Right kidney (tissue), 9 donors: ENCODE results near the gene LMAN1L.

Source experiments
- DNase-seq: peaks from one replicate; pipeline ENCODE4 v3.0.0-alpha.2; 2016
- long read RNA-seq, 8 donors: transcript quantifications; one replicate each; lab custom pipeline, GENCODE V29; 2026

Gene LMAN1L
- long read RNA-seq, donor 1: 0 reads
- long read RNA-seq, donor 2: 0 reads
- long read RNA-seq, donor 3: 0 reads
- long read RNA-seq, donor 4: 0 reads
- long read RNA-seq, donor 5: 0 reads
- long read RNA-seq, donor 6: 0 reads
- long read RNA-seq, donor 7: 0 reads
- long read RNA-seq, donor 8: 0 reads

DNA sequence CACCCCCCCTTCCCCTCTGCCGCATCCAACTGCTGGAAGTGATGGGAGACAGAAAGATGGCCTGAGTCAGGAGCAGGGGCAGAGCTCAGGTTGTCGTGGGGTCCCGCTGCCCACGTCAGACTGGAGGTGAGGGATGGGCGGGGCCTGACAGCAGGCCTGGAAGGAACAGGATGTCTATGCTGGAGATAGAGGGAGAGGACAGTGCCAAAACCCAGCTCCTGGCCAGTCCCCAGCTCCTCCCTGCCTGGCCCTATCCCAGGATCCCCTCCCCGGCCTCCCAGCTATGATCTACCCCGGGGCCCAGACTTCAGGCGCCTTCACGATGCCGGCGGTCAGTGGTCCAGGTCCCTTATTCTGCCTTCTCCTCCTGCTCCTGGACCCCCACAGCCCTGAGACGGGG is at the start of gene LMAN1L:
LMAN1L (plus strand) TSS at position 303 of the 400 bp plus-strand sequence; CDS start at position 323, 20 bp downstream.
- no peak for DNase-seq

DNA sequence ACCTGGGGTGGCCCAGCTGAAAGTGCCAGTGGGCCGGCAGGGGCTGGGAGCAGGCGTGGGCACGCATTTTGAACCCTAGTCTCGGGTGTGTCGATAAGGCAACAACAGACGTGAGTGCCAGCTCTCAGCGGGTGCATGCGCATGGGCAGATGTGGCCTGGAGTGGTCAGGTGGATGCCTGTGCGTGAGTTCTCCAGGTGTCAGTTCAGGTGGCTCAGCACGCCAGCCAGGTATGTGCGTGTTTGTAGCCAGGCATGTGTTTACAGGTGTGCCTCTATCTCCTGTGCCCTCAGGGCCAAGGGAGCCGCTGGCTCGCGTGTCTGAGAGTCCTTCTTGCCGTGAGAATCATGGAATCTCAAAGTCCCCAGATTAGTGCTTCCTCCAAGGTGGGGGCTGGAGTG is 49.2 kb upstream of the LMAN1L start:
- no peak for DNase-seq

DNA sequence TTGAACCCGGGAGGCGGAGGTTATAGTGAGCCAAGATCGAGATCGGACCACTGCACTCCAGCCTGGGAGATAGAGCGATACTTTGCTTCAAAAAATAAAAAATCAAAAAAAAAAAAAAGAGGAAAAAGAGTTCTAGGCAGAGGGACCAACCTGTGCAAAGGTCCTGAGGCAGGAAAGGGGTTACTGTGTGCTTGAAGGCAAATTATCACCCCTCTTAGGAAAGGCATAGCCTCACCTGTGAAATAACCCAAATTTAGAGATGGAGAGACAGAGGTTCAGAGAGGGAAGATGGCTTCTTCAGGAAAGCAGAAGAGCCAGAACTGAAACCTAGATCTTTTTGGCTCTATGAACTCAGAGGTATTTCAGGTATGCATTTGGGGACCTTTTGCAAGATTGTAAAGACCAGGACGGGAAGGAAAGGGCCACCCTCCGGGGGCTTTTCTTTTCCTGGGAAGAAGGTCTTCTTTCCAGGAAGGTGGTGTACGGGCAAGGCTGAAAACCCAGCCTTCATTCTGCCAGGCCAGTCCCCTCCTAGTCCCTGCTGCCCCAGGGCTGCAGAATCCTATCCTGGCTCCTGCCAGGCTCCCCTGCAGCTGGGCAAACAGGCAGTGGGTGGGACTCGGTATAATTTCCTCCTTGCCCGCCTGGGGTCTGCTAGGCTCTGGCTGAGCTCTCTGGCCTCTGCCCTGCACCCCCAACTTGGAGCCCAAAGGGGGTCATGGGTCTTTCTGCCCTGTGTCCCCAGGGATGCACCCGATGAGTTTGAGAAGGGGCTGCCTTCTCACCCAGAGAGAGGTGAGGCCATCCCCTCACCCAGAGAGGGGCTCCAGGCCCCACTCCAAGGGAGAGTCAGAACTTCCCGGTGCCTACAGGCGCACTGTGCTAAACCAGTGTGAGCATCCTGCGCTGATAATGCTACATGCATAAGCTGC is 45.2 kb upstream of the LMAN1L start:
- no peak for DNase-seq

DNA sequence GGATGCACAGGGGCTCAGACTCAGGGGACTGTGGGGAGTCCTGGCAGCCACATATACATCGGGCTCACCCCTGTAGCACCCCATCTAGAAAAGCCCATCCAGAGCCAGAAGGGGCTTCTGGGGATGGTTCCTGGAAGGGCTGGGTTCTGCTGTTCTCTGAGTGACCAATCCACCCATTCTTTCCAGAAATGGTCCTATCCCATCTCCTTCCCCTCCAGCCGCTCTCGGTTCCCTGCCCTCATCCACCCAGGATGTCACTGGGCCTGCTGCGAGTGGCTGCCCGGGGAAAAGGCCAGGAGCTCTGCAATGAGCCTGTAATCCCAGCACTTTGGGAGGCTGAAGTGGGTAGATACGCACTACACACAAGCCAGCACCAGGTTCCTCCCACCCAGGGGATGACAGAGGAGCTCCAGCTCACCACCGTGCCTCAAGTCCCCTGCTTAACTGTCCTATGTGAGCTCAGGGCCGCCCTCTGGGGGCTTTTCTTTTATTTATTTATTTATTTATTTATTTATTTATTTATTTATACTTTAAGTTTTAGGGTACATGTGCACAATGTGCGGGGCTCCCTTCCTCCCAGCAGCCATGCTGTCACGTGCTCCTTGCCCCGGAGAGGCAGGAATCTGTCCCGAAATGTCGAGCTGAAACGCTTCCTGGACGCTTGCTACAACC is 44.4 kb upstream of the LMAN1L start:
- DNase-seq: no peak

DNA sequence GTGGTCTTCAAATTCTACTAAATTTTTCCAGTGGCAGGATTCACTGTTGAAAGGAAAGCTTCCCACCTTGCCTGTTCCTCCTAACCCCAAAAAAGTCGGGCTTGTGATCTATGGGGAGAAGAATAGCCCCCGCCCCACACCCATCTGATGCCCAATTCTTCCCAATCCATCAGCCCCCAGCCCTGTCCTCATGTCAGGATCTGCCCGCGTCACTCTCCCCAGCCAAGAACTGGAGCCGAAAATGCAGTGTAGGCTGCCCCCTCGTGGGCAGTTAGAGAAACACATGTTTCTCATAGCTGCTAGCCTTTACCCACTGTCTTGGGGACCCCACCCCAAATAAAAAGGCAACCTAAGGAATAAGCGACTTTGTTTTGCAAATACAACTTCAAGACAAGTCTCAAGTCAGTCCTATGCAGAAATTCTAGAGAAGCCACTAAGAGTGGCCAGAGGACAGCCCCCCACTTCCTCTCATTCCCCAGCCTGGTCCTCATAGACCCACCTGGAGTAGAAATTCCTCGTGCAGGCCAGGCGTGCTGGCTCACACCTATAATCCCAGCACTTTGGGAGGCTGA is 43.8 kb upstream of the LMAN1L start:
- peak; percentile 66 for DNase-seq

DNA sequence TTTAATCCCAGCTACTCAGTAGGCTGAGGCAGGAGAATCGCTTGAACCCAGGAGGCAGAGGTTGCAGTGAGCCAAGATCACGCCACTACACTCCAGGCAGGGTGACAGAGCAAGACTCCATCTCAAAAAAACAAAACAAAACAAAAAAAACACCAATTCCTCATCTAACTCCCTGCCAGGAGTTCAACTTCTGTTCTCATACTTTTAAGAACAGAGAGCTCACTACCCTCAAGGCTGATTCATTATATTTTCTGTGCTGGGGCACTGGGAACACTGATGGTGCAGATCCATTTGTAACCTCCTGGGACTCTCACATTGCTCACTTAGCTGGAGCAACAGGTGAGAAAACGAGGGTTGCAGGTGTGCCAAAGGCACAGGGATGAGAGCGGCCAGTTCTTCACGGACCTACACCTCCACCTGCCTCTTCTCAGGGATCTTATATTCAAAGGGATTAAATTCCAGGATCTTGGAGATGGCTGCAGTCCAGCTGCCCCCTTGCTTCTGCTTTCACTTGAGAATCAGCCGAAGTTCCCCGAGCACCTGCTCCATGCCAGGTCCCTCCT is 43.1 kb upstream of the LMAN1L start:
- no peak for DNase-seq

DNA sequence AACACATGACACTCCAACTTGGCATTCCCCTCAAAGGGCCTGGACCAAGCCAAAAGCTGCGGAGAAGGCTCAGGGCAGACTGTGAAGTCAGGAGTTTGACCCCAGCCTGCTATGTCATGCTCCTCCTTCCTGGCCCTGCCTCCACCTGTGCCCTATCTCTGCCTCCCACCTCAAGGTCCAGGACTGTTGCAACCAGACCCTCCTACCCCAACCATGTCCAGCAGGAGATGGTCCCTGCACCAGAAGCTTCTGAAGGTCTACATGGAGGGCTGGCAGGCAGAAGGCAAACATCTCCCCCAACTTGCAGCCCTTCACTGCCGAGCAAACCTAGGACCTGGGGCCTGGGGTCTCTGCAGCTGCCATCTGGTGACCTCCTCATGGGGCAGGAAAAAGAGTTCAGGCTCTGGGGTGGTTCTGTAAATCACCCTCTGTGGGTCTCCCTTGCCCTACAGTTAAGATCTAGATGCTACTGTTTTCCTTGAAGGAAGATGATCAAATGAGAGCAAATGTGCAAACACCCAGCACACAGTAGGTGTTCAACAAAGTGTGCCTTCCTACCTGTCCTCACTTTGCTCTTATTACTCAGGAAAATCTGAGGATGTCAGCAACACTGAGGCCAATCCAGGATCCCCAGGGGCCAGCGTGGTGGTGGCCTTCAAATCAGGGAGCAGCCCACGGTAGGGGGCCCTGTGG is 42.3 kb upstream of the LMAN1L start:
- no peak for DNase-seq

DNA sequence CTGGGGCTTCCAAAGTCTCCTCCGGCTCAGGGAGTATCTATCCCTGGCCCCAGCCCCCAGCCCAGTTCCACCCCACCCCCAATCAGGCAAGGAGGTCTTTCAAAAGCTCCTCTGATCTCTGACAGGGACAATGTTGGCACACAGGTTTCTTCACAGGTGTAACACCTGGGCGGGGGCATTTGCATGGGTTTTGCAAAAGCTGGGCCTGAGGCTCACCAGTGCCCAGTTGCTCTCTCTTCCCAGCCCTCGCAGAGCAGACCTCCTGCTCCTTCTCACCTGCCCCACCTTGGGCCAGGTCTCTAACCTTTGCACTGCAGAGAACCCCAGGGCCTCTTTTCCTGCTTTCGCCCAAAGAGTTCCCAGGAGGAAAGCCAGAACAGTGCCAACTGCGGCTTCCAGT is 39.3 kb upstream of the LMAN1L start:
- DNase-seq: no peak

DNA sequence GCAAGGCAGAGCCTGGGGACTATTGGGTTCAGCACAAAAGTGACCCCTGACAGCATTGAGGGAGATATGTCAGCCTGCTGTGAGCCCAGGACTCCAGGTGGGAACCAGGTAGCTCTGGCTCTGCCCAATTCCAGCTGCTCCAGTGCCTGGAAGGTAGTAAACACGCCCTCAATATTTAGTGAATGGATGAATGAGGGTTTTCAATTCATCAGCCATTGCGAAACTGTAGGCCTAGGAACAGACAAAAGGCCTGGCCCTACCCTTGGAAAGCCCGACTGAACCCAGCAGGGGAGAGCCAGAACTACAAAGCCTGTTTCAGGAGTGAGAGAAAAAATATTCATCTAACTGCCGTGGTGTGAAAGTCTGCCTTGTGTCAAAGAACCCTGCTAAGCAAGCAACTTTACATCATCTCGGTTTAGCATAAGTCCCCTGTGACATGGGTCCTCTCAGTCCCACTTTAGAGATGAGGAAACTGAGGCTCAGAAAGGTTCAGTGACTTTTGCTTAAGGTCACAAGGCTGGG is 38.8 kb upstream of the LMAN1L start:
- DNase-seq: no peak

DNA sequence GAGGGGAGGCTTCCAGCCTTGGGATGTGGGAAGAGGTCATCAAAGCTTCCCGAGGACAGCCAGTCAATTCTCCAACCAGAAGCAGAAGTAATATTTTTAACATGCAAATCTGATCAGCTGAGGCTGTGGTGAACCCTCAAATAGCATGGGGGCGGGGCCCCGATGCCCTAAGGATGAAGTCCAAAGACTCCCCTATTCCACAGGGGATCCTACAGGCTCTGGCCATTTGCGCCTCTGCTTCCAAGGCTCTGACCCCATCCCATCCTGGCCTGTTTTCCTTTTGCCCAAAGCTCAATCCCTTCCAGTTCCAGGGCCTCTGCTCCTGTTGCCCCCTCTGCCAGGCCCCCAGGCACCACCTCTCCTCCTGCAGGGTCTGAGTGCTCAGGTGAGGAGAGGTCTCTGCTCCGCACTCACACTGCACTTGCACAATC is 37.5 kb upstream of the LMAN1L start:
- no peak for DNase-seq

DNA sequence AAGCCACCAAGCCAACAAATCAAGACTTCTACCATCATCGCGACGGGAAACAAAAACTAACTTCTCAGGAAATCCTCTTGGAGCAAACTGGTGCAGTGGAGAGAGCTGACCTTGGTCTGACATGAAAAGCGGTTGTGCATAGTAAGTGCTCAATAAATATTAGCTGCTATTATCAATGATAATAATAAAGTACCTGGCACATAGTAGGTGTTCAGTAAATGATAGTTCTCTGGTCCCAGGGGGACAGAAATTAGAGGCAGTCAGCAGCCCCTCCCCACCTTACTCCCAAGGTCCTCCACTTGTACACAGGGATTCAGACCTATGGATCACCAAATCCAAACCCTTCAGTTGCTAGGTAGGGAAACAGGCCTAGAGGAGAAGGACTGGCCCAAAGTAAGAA is 36.7 kb upstream of the LMAN1L start:
- no peak for DNase-seq

DNA sequence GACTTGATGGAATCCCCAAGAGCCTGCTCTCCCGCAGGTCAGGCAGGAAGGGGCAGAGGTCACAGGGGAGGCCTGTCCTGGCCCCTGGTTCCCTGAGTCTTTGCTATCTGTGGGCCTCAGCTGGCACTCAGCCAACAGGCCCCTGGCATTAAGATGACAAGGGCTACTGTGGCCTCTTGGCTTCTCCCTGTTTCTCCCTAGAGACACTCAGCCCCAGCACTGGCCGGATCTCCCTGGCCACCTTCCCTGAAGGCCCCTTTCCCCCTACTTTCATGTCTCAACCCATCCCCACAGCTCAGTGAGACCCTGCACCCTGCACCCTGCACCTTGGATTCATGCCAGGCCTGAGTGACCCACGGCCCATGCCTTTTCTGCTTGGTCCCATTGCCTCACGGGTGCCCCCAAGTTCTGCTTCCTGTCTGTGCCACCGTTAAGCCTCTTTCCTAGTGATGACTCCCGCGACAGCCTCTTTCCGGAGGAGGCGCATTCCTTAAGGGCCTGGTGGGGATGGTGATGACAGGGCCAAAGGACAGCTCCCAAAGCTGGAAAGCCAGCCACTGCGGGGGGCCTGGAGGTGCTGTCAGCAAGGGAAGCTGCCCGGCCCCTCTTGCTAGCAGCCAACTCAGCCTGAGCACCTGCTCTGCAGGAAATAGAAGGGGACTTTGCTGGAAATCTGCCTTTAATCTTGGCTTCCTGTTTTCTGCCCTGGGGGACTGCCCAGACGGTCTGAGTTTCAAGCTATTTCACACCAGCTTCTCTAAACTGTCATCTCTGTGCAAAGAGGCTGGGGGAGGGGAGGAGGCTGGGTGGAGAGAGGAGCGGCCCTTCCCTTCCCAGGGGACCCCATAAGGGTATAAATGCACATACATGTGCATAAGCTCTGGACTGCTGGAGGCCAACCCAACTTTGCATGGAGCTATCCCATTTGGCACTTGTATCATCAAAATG is 35.5 kb upstream of the LMAN1L start:
- no peak for DNase-seq

DNA sequence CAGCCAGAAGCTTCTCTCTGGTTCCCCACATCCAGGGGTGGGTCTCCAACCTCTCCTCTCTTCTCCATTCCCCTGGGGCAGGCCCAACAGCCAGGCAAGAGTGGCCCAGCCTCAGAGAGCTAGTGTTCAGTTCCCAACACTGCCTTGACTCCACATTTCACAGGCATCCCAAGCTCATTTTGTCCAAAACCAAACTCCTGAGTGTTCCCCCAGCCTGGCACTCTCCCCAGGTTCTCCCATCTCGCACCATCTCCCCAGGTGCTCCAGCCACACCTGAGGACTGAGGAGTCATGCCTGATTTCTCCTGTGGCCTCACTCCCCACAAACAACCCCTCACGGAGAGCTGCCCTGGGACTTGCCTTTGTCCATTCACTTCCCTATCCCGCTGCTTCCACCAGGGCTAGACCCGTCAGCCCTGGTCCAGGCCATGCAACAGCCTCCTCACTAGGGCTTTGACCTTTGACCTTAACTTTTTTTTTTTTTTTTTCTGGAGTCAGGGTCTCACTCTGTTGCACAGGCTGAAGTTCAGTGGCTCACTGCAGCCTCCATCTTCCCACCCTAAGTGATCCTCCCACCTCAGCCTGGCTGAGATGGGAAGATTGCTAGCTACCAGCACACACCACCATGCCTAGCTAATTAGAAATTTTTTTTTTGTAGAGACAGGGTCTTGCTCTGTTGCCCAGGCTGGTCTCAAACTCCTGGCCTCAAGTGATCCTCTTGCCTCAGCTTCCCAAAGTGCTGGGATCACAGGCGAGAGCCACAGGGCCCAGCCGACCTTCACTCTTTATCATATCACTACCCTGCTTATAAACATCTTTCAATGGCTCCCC is 34.7 kb upstream of the LMAN1L start:
- DNase-seq: no peak

DNA sequence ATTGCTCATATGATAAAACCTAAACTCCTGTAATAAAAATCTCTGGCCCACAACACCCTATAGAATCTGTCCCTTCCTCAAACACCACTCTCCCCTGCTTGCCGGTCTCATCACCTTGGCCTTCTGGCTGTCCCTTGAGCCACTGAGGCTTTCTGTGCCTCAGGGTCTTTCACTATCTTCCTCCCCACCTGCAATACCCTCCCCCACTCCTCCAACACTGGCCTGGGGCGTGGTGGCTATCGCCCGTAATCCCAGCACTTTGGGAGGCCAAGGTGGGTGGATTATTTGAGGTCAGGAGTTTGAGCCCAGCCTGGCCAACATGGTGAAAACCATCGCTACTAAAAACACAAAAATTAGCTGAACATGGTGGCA is 34.0 kb upstream of the LMAN1L start:
- no peak for DNase-seq

DNA sequence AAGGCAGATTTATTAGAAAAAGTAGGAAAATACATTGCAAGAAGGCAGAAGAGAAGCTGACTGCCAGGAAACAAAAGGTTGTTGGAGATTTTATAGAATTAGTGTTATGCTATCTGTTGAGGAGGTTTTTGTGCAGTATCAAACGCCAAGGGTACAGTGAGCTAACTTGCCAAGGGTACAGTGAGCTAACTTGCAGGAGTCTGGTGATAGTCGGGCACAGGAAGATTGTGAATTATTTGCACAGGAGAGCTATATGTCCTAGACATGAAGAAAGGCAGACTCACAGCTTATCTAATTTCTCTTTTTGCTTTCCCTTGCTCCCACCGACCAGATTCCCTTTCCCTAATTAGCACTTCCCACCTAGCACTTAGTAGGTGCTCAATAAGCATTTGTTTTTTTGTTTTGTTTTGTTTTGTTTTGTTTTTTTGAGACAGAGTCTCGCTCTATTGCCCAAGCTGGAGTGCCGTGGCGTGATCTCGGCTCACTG is 33.4 kb upstream of the LMAN1L start:
- no peak for DNase-seq

DNA sequence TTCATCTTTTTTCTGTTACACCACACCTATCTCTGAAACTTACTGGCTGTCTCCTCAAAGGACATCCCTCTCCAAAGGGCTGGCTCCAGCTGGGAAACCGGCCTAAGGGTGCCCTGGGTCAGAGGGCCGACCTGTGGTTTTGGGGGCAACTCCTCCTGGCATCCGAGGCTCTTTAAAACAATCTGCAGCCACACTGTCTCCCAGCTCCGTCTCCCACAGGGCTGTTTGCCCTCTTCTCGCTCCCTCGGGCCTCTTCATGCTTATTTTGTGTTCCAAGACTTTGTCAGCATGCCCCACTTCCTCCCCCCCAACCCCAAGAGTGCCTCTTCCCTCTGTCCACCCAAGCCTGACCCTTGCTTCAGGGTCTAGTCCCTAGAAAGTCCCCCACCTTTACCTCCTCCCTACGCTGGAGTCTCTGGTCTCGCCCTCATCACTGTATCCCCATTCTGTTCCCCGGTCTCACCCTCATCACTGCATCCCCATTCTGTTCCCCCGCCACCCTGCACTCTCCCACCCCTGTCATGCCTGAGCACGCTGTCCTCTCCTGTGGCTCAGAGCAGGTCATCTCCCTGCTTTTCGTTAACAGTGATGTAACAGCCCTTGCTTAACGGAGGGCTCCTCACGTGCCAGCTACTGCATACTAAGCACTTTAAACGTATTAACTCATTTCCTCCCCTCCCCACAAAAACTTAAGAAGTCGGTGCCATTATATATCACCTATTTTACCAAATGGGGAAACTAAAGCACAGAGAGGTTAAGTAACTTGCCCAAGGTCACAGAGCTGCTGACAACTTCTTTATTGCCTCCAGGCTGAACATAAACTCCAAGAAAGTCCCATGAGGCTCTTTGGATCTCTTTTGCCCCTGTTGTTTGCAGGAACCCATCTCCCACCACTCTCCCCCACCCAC is 31.9 kb upstream of the LMAN1L start:
- no peak for DNase-seq

DNA sequence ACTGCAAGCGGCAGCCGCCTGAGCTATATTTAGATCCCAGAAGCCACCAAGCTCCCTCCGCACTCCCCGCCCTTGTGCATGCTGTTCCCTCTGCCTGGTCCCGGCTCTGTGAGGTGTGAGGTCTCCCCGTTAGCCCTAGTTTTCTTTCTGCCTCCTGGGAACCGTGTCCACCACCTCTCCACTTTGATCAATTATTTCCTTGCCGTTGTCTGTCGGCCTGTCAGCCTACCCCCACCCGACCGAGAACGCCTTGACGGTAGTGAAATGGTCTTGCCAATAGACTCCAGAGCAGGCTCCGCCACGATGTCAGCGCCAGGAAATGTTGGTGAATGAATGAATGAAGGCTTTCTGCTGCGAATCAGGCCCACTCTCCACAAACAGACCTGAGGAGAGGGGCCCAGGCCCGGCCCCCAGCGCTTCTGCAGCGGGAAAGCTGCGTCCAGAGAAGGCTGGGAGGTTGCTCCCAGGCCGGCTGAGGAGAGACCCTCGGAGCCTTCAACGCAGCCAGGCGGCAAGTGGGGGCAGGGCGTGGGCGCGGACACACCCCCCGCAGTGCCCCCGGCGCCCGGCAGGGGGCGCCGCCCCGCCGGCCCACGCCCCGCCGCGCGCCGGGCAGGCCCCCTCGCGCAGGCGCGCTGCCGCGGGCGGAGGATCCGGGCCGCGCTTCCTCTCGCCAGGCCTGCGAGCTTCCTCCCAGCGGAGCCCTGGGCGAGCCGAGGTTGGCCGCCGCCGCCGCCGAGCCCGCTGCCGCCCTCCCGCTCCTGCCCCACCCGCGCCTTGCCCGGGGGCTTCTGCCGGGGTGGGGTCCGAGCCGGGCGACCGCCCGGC is 31.0 kb upstream of the LMAN1L start, which contains the start of gene CSK:
CSK (plus strand) TSS at position 650 of the 828 bp plus-strand sequence. CDS start 16,218 bp downstream, outside the sequence.
- DNase-seq: peak; percentile 77
